OCI-LY1 (cell line): ENCODE data around the gene UHRF2.

ENCODE experiments used
- H2AFZ ChIP-seq: fragments of 200-600 bp; sonication (generic), shearing (Covaris generic); 2 replicates; pipeline ENCODE4 v1.6.0; 2014; ENCODE audit warnings: antibody characterized with exemption, mild to moderate bottlenecking, low read length
- H3F3A ChIP-seq: fragments of 200-600 bp; sonication (generic), shearing (Covaris generic); 2 replicates; pipeline ENCODE4 v1.6.0; 2014; ENCODE audit warnings: mild to moderate bottlenecking, antibody characterized with exemption, low read length, moderate library complexity; ENCODE audit not compliant: insufficient read depth
- H3K27ac ChIP-seq: fragments of 200-600 bp; sonication (generic); 2 replicates; pipeline ENCODE4 v1.5.1; 2014; ENCODE audit warnings: low read length, mixed run types, mild to moderate bottlenecking, low read depth; ENCODE audit not compliant: poor library complexity, severe bottlenecking
- H3K27me3 ChIP-seq: fragments of 200-600 bp; sonication (generic); 2 replicates; pipeline ENCODE4 v1.6.0; 2014; ENCODE audit warnings: antibody characterized with exemption, mild to moderate bottlenecking, low read length, moderate library complexity; ENCODE audit not compliant: insufficient read depth
- H3K36me3 ChIP-seq: fragments of 200-600 bp; sonication (generic); 2 replicates; pipeline ENCODE4 v1.6.1; 2014; ENCODE audit warnings: mild to moderate bottlenecking, antibody characterized with exemption, low read length, moderate library complexity, mixed read lengths; ENCODE audit not compliant: insufficient read depth
- H3K4me1 ChIP-seq: fragments of 200-600 bp; sonication (generic); 2 replicates; pipeline ENCODE4 v1.5.1; 2014; ENCODE audit warnings: mild to moderate bottlenecking, low read length, moderate library complexity; ENCODE audit not compliant: insufficient read depth, severe bottlenecking
- H3K4me2 ChIP-seq: fragments of 200-600 bp; sonication (generic), shearing (Covaris generic); 2 replicates; pipeline ENCODE4 v1.6.1; 2014; ENCODE audit warnings: low read length
- H3K4me3 ChIP-seq: fragments of 200-600 bp; sonication (generic); 2 replicates; pipeline ENCODE4 v1.5.1; 2014; ENCODE audit warnings: low read length, low read depth, mild to moderate bottlenecking, mixed read lengths; ENCODE audit not compliant: poor library complexity, severe bottlenecking
- H3K79me2 ChIP-seq: fragments of 200-600 bp; shearing (Covaris generic); 2 replicates; pipeline ENCODE4 v1.6.1; 2016; ENCODE audit warnings: mixed run types, low read length, mixed read lengths; ENCODE audit not compliant: insufficient read depth
- H3K9ac ChIP-seq: fragments of 200-600 bp; sonication (generic), shearing (Covaris generic); 2 replicates; pipeline ENCODE4 v1.6.1; 2014; ENCODE audit warnings: mild to moderate bottlenecking, low read length, mixed read lengths
- H3K9me2 ChIP-seq: fragments of 200-600 bp; sonication (generic), shearing (Covaris generic); 2 replicates; pipeline ENCODE4 v1.6.1; 2014; ENCODE audit warnings: low read depth, mild to moderate bottlenecking, low read length, mixed read lengths
- H3K9me3 ChIP-seq: fragments of 200-600 bp; shearing (Covaris generic); 2 replicates; pipeline ENCODE4 v1.6.1; 2014; ENCODE audit warnings: low read length, mixed read lengths
- H4K20me1 ChIP-seq: fragments of 200-600 bp; sonication (generic), shearing (Covaris generic); 2 replicates; pipeline ENCODE4 v1.6.0; 2016; ENCODE audit warnings: mild to moderate bottlenecking, low read length; ENCODE audit not compliant: insufficient read depth
- CTCF ChIP-seq: fragments of 200-600 bp; sonication (generic), shearing (Covaris generic); IDR thresholded peaks from 2 replicates; pipeline ENCODE4 v1.5.1; 2017; ENCODE audit warnings: mild to moderate bottlenecking, antibody characterized with exemption, low read length, moderate library complexity, mixed read lengths
- EZH2 ChIP-seq: fragments of 200-600 bp; sonication (generic), shearing (Covaris generic); IDR thresholded peaks from 2 replicates; pipeline ENCODE4 v1.8.0; 2017; ENCODE audit warnings: borderline replicate concordance, mixed run types, mild to moderate bottlenecking, antibody characterized with exemption, low read length, moderate library complexity, mixed read lengths

Gene UHRF2

DNA sequence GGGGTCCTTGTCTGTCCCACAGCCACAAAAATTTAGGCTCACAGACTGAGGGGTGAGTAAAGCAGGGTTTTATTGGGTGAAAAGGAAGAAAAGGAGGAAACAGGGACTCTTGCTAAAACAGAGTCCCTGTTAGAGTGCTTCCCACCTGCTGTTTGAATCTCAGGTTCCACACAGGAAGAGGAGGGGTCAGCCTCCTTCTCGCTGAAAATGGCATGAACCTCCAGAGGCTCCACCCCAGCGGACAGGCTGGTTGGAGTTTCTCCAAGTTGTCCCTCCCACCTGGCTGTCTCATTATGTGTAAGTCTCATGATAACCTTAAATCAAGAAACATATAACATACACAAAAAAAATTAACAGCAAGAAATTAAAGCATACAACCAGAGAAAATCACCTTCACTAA is 28.3 kb upstream of the UHRF2 start:
- Histone ChIP-seq H3K79me2 (no peaks in the 10 kb centered on the region), H3K36me3 (no peaks in the 10 kb centered on the region), H3K4me1 (no peaks in the 10 kb centered on the region), H3K27ac (no peak overlapping the region), H3K9me2 (no peaks in the 10 kb centered on the region), H2AFZ (no peak overlapping the region), H4K20me1 (no peaks in the 10 kb centered on the region), H3K9ac (no peak overlapping the region), H3K9me3 (no peaks in the 10 kb centered on the region), H3K4me3 (no peak overlapping the region), H3K27me3 (no peaks in the 10 kb centered on the region), H3F3A (no peaks in the 10 kb centered on the region), H3K4me2 (no peak overlapping the region)
- TF ChIP-seq EZH2 (no peak), CTCF (no peak)

DNA sequence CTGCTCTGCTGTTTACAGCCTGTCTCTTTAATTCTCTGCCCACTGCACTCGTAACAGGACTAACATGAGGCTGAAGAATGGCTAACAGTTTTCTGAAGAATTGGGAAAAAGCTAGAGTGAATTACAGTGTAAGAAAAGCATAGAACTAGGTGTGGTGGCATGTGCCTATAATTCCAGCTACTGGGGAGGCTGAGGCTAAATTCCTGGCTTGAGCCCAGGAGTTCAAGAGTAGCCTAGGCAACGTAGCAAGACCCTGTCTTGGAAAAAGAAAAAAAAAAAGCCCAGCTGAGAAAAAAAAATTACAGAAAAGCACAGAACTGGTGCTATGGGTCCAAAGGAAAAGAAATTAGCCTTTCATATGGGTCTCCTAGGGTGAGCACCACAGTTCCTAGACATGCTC is 13.9 kb upstream of the UHRF2 start:
- H3K36me3 ChIP-seq = no peaks in the 10 kb centered on the region
- H4K20me1 ChIP-seq = no peaks in the 10 kb centered on the region
- no peaks in the 10 kb centered on the region for H3K79me2 ChIP-seq
- H3K4me2 ChIP-seq = no peak overlapping the region
- no peaks in the 10 kb centered on the region for H3K4me1 ChIP-seq
- H3K4me3 ChIP-seq = no peak overlapping the region
- H3K27me3 ChIP-seq = no peaks in the 10 kb centered on the region
- no peak for TF ChIP-seq CTCF
- no peak for TF ChIP-seq EZH2
- no peak overlapping the region for H3K27ac ChIP-seq
- H3K9ac ChIP-seq = no peak overlapping the region
- no peaks in the 10 kb centered on the region for H3F3A ChIP-seq
- no peaks in the 10 kb centered on the region for H3K9me3 ChIP-seq
- H2AFZ ChIP-seq = no peak overlapping the region
- H3K9me2 ChIP-seq = no peaks in the 10 kb centered on the region

DNA sequence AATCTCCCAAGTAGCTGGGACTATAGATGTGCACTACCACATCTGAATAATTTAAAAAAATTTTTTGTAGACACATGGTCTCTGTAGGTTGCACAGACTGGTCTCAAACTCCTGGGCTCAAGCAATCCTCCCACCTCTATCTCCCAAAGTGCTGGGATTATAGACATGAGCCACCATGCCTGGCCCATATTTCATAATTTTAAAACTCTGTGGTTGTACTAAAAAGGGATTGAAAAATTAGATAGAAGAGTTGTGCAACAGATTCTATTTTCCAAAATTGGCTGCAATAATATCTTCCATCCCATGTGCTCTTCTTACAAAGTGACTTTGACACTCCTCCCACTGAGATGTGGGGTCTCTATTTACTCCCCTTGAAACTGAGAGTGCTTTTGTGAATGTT is 7.6 kb upstream of the UHRF2 start:
- Histone ChIP-seq H4K20me1 (no peaks in the 10 kb centered on the region), H3K9ac (no peak overlapping the region), H3K9me3 (no peaks in the 10 kb centered on the region), H2AFZ (no peak overlapping the region), H3K4me3 (no peak overlapping the region), H3K4me1 (peaks cover 3% of the 10 kb centered on the region), H3K4me2 (no peak overlapping the region), H3K79me2 (no peaks in the 10 kb centered on the region), H3F3A (no peaks in the 10 kb centered on the region), H3K27ac (no peak overlapping the region), H3K27me3 (no peaks in the 10 kb centered on the region), H3K36me3 (no peaks in the 10 kb centered on the region), H3K9me2 (no peaks in the 10 kb centered on the region)
- TF ChIP-seq CTCF = no peak
- TF ChIP-seq EZH2 = no peak
